ENCODE data around the gene SLC5A12.

Gene SLC5A12, protein sequence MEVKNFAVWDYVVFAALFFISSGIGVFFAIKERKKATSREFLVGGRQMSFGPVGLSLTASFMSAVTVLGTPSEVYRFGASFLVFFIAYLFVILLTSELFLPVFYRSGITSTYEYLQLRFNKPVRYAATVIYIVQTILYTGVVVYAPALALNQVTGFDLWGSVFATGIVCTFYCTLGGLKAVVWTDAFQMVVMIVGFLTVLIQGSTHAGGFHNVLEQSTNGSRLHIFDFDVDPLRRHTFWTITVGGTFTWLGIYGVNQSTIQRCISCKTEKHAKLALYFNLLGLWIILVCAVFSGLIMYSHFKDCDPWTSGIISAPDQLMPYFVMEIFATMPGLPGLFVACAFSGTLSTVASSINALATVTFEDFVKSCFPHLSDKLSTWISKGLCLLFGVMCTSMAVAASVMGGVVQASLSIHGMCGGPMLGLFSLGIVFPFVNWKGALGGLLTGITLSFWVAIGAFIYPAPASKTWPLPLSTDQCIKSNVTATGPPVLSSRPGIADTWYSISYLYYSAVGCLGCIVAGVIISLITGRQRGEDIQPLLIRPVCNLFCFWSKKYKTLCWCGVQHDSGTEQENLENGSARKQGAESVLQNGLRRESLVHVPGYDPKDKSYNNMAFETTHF

GRCh38 chr11:26721948-26722475, at the start of gene SLC5A12:
Gene SLC5A12 (minus strand): TSS chr11:26722060. CDS start chr11:26721714, 346 bp downstream.
- no peak for DNase-seq (ENCODE audit: low read depth in 2 of 2)

GRCh38 chr11:26769027-26769426, 47.2 kb upstream of the SLC5A12 start:
- DNase-seq (ENCODE audit: low read depth in 2 of 2): no peak

- DNase-seq (ENCODE audit: low read depth in 2 of 2): no peak
These were observed 45.2 kb upstream of the SLC5A12 start for GRCh38 chr11:26767060-26767459.

GRCh38 chr11:26765323-26765722, 43.5 kb upstream of the SLC5A12 start:
- DNase-seq (ENCODE audit: low read depth in 2 of 2): no peak

DNA sequence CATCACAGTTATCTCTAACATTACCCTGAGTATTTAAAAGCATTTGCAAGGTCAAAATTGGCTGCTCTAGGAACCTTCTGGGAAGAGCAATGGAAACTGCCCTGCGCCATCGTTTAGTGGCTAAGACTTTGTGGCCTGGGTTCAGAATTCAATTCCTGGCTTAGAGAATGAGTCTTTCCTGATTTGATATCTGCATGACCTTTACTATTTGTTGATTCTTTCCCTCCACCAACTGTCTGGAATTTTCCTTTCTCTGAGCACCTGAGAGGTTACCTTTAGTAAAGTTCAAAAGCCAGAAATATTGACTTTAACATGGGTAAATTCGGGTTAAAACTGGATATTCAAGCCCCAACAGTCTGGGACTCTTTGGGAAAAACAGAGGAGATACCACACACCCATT, 43.0 kb upstream of the SLC5A12 start:
- no peak for DNase-seq (ENCODE audit: low read depth in 2 of 2)

GRCh38 chr11:26764315-26764714, 42.5 kb upstream of the SLC5A12 start:
- DNase-seq (ENCODE audit: low read depth in 2 of 2): no peak

GRCh38 chr11:26762089-26762488, 40.2 kb upstream of the SLC5A12 start:
- DNase-seq (ENCODE audit: low read depth in 2 of 2): no peak

DNA sequence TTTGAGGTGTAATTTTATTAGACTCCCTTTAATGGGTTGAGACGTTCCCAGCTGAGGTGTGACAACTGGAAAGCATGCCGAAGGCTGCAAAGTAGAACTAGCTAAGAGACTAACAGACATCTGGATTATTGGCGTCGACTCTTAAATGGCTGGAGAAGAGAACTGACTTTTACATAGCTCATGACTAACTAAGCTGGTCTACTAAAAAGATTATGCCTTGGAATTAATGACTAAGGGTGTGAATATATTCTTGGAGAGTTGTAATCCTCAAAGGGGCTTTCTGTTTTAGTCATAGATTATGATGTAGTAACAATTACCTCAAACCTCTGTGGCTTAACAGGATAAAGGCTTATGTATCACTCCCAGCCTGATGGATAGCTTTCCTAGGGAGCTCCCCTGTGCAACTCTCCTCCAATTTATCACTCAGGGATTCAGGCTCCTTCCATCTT, 39.5 kb upstream of the SLC5A12 start:
- DNase-seq (ENCODE audit: low read depth in 2 of 2): no peak

- no peak for DNase-seq (ENCODE audit: low read depth in 2 of 2)
These were observed 36.1 kb upstream of the SLC5A12 start for GRCh38 chr11:26757995-26758394.

- DNase-seq (ENCODE audit: low read depth in 2 of 2): no peak
These were observed 33.9 kb upstream of the SLC5A12 start for GRCh38 chr11:26755762-26756161.

DNA sequence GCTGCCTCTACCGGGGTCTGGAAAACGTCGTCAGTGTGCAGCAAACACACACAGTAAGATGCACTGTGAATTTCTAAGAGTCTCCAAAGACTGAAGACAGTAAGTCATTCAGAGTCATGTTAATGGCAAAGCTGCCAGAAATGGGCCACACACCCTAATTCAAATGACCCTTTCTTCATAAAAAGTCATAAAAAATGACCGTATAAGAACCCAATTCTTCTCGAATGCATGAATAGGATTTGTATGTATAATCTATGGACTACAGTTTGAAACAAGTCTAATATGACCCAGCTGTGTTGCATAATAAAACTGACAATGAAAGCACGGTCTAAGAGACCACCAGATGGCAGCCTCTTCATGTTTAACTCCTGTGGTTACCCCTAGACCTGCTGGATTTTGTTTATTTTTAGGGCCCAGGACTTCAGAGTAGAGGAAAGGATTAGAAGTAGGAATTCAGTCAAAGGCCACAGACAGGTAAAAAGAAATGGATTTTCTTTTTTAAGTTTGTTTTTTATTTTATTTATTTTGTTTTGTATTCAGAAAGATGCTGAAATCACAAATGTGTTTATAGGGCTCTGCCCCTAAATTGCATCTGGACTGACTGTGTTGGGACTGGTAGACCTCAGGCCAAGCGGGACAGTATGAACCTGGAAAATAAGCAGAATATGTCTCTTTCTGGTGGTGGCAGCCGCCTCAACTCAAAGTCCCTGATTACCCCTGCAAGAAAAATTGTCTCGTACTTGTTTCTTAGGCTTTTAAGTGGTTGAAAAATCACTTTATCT, 32.1 kb upstream of the SLC5A12 start:
- no peak for DNase-seq (ENCODE audit: low read depth in 2 of 2)

DNA sequence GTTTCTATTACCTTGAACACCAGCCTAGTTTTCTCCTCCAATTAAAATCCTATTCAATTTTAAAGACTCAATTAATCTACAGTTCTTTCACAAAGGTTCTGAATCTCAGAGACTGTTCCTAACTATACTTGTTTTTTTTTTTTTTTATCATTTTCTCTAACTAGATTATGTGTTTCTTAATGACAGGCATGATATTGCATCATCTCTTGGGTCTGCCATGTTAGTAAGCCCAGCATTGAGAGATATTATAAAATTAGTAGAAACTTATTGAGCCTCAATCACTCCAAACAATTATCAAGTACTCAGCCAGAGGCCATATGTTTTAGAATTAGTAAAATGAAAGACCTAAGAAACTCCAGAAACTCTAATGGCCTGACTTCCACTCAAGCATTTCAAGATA, 28.1 kb upstream of the SLC5A12 start:
- DNase-seq (ENCODE audit: low read depth in 2 of 2): no peak

DNA sequence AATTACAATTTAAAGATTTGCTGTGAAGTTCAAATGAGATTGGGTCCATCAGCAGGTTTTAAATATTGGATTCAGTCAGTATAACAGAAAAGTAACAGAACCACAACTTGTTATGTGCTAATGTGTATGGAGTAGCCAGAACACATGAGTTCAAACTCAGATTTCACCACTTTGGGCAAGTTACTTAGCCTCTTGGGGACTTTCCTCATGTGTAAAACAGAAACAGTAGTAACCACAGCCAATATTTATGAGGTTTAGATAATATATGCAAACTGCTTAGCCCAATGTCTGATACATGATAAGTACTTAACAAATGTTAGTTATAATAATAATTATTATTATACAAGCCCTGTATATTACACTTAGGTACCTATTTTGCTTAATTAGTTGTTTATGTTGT, 21.8 kb upstream of the SLC5A12 start:
- no peak for DNase-seq (ENCODE audit: low read depth in 2 of 2)

DNA sequence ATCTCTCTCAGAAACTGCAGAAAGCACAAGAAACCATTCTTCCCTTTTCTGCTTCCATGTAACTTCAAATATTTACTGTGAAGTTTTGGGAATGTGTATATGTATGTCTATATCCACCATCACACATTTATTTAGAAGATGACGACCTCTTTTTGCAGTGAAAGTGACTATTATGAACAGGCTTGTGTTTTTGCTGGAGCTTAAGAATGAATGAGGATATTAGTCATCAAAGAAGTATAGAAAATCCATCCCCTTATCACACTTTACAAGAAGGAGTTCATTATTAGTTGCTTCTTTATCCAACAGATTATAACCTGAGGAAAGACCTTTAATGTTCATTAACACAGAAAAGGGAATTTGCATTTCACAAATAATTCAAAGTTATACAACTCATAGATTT, 21.1 kb upstream of the SLC5A12 start:
- DNase-seq (ENCODE audit: low read depth in 2 of 2): no peak

DNA sequence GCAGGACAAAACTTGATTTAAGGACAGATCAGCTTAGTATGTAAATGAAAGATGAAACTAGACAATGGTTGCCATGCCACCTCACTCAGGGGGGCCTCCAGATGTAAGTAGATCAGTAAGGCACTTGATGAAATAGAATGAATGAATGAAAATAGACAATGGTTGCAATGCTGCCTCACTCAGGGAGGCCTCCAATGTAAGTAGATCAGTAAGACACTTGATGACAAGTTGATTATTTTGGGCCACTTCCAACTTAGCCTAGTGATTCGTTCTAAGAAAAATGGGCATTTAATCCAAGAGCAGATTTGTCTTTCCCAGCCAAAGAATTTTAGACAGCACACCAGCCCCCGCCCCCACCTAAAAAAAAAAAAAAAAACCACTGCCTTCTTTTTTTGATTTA, 19.2 kb upstream of the SLC5A12 start:
- no peak for DNase-seq (ENCODE audit: low read depth in 2 of 2)

GRCh38 chr11:26739366-26740073, 17.7 kb upstream of the SLC5A12 start:
- DNase-seq (ENCODE audit: low read depth in 2 of 2): no peak

GRCh38 chr11:26734691-26735090, 12.8 kb upstream of the SLC5A12 start:
- no peak for DNase-seq (ENCODE audit: low read depth in 2 of 2)

DNA sequence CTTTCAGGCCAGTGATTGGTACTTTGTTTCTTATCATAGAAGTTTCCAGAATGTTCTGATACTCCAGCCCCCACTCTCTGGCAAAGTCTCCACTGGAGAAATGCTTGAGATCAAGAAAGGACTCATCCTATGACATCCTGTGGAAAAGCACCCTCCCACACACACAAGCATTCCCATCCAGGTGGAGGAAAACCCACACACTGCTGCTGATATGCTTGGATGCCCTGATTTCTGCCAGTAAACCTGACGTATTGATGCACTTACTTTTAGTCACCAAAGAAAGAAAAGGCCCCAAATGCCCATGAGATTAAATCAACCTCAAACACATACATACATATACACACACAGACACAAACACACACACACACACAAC, 9.2 kb upstream of the SLC5A12 start:
- DNase-seq (ENCODE audit: low read depth in 2 of 2): no peak

DNA sequence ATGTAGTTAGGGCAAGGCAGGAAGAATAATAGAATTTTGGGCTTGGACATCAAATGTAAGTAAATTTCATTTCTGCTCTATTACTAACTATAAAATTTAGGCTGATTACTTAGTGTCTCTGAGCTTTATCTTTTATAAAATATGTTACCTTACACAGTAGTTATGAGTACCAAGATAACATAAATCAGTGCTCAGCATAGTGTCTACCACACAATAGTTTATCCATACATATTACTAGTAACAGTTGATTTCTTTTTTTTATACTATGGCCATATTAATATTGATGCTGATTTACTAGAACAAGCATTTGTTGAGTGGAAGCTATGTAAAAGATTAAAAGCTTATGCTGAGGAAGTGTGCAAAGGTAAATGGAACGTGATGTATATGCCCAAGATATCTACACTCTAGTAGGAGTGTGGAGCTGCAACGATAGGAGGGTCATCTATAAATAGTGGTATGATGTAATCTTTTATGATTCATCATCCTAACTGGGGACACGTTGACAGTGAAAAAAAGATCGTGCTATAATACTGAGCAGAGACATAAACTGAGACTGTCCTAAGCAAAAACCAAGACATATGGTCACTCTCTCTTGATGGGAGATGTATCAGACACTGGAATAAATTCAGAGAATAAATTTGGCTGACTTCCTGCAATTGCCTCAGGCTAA, 8.7 kb upstream of the SLC5A12 start:
- no peak for DNase-seq (ENCODE audit: low read depth in 2 of 2)

- no peak for DNase-seq (ENCODE audit: low read depth in 2 of 2)
These were observed 7.4 kb upstream of the SLC5A12 start for GRCh38 chr11:26729284-26729683.

GRCh38 chr11:26726960-26727359, 5.1 kb upstream of the SLC5A12 start:
- DNase-seq (ENCODE audit: low read depth in 2 of 2): no peak

Measured in stimulated activated CD4-positive, alpha-beta T cell treated with anti-CD3 and anti-CD28 coated beads, Interleukin-1b, Interleukin-23, amount 100 ng/mL, for 1 hour (primary cell).